GM19238 (cell line): ENCODE measurements around the gene PGK1.

Experiments
- DNase-seq: peaks from one replicate; pipeline ENCODE4 v3.0.0; 2011; ENCODE audit warnings: low spot score; ENCODE audit not compliant: insufficient read length

Gene PGK1

GRCh38 chrX:78168065-78168464 is 64.0 kb downstream of the PGK1 start:
- DNase-seq: no peak
